Prostate gland (tissue), 2 donors: Measurements from ENCODE around the gene TFR2. TPM values are rescaled to one million over a fixed set of nuclear protein-coding genes. Genes with fewer than 3 reads are reported as not detected.
"Not testable (repeated sequence)": the region's sequence is repeated elsewhere in the genome, so short reads cannot be mapped to it uniquely, and the experiment has no call there.

Source experiments
- DNase-seq: peaks from one replicate; pipeline ENCODE4 v3.0.0-alpha.2; 2019; ENCODE audit warnings: low spot score
- H3K27ac ChIP-seq, 2 donors: fragments of 200-600 bp; sonication (generic); 2 replicates each; pipeline ENCODE4 v1.5.1; 2017 to 2019
- H3K27me3 ChIP-seq: fragments of 200-600 bp; sonication (generic); replicated peaks from 2 replicates; pipeline ENCODE4 v1.5.1; 2019; ENCODE audit not compliant: insufficient read depth
- H3K36me3 ChIP-seq, 2 donors: fragments of 200-600 bp; sonication (generic); 1 replicate in 1 of 2; 2 replicates in 1 of 2; pipeline versions ENCODE4 v1.5.1 to v1.8.1; 2017 to 2019
- H3K4me1 ChIP-seq: fragments of 200-600 bp; sonication (generic); replicated peaks from 2 replicates; pipeline ENCODE4 v1.5.1; 2019
- H3K4me3 ChIP-seq, 2 donors: fragments of 200-600 bp; sonication (generic); 2 replicates each; pipeline ENCODE4 v1.5.1; 2017 to 2019
- H3K9me3 ChIP-seq: fragments of 200-600 bp; sonication (generic); 2 replicates; pipeline ENCODE4 v1.5.1; 2017
- CTCF ChIP-seq, 4 experiments: fragments of 200-600 bp in 2 of 4; fragments of 450-650 bp in 2 of 4; sonication (generic) in 2 of 4; IDR thresholded peaks; 1 replicate in 3 of 4; 2 replicates in 1 of 4; pipeline ENCODE4 v1.5.1; 2016 to 2019; ENCODE audit warnings: antibody characterized with exemption in 4 of 4, mild to moderate bottlenecking in 2 of 4, moderate library complexity in 2 of 4
- POLR2A ChIP-seq: fragments of 450-650 bp; IDR thresholded peaks from one replicate; pipeline ENCODE4 v1.6.1; 2016; ENCODE audit warnings: antibody characterized with exemption, mild to moderate bottlenecking
- POLR2AphosphoS5 ChIP-seq: sonication (generic); formaldehyde crosslinking; IDR thresholded peaks from one replicate; pipeline ENCODE4 v1.6.1; 2017; ENCODE audit warnings: antibody characterized with exemption
- WGBS: methylation state at CpG from one replicate; pipeline ENCODE4 v1.1.5; 2018; 5-methylcytosine and 5-hydroxymethylcytosine counted together
- intact Hi-C: fragments of 100-400 bp; cut with DNase I; formaldehyde crosslinking; loops from one replicate; pipeline ENCODE4 v1.14.2; 2022
- total RNA-seq, 2 donors: library from RNA; depleted of rRNA; stranded (reverse); fragments of >200 nt; gene quantifications; one replicate each; pipeline ENCODE4 v1.1.0, GENCODE V29; 2016

The TFR2 gene
- total RNA-seq, 2 donors from 2014 or later: 0.59 to 2.3 TPM

- WGBS: 90% methylated on average over 18 of the region's 18 CpGs
- no peaks in the 10 kb centered on the region for H3K27me3 ChIP-seq
- no peak for DNase-seq
- no peaks in the 10 kb centered on the region for H3K4me1 ChIP-seq
- intact Hi-C loops: loop anchor here (2.0 to 10.0 kb wide), 2 partner anchors 59 to 197 kb away; partner anchors contain the start of genes MOSPD3 and TSC22D4
- H3K4me3 ChIP-seq: no peak overlapping the region
- TF ChIP-seq POLR2A: no peak
- TF ChIP-seq POLR2AphosphoS5: no peak
- TF ChIP-seq CTCF (IDR thresholded peaks at IDR 0.05): no peak
- H3K36me3 ChIP-seq: no peaks in the 10 kb centered on the region
- no peaks in the 10 kb centered on the region for H3K9me3 ChIP-seq
- no peak overlapping the region for H3K27ac ChIP-seq
Observed at GRCh38 chr7:100671353-100672327, 30.3 kb upstream of the TFR2 start.

GRCh38 chr7:100670074-100670473 is 28.7 kb upstream of the TFR2 start:
- TF ChIP-seq POLR2A (no peak), CTCF (IDR thresholded peaks at IDR 0.05) (no peak), POLR2AphosphoS5 (no peak)
- Histone ChIP-seq H3K27ac (no peak overlapping the region), H3K4me3 (no peak overlapping the region), H3K36me3 (no peaks in the 10 kb centered on the region), H3K4me1 (no peaks in the 10 kb centered on the region), H3K9me3 (no peaks in the 10 kb centered on the region), H3K27me3 (no peaks in the 10 kb centered on the region)
- no peak for DNase-seq
- 70% methylated on average over 8 of the region's 8 CpGs for WGBS
- intact Hi-C loops: loop anchor here (10.0 kb wide), 1 partner anchor 195 kb away; the partner anchor contains the start of gene TSC22D4

DNA sequence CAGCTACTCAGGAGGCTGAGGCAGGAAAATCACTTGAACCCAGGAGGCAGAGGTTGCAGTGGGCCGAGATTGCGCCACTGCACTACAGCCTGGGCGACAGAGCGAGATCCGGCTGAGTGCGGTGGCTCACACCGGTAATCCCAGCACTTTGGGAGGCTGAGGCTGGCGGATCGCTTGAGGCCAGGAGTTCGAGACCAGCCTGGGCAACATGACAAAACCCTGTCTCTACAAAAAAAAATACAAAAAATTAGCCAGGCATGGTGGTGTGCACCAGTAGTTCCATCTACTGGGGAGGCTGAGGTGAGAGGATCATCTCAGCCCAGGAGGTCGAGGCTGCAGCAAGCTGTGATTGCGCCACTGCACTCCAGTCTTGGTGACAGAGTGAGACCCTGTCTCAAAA is 27.8 kb upstream of the TFR2 start:
- DNase-seq, H3K36me3 ChIP-seq, H3K4me1 ChIP-seq, H3K27me3 ChIP-seq, H3K9me3 ChIP-seq, H3K27ac ChIP-seq, H3K4me3 ChIP-seq, intact Hi-C loops: not testable (repeated sequence)
- WGBS: 95% methylated on average over 12 of the region's 12 CpGs

- H3K27ac ChIP-seq: no peak overlapping the region
- intact Hi-C loops: no loop called here
- no peak for DNase-seq
Observed at GRCh38 chr7:100668069-100668449, 26.7 kb upstream of the TFR2 start.

More at GRCh38 chr7:100668069-100668449, 26.7 kb upstream of the TFR2 start:
- 73% methylated on average over 2 of the region's 2 CpGs for WGBS
- H3K27me3 ChIP-seq: no peaks in the 10 kb centered on the region
- no peaks in the 10 kb centered on the region for H3K36me3 ChIP-seq
- H3K4me3 ChIP-seq: no peak overlapping the region
- TF ChIP-seq POLR2AphosphoS5 (no peak), POLR2A (no peak), CTCF (IDR thresholded peaks at IDR 0.05) (no peak)
- no peaks in the 10 kb centered on the region for H3K9me3 ChIP-seq
- no peaks in the 10 kb centered on the region for H3K4me1 ChIP-seq
